SW 1271 (cell line): ENCODE measurements around the gene NKX1-1.
"Not testable (repeated sequence)": the region's sequence is repeated elsewhere in the genome, so short reads cannot be mapped to it uniquely, and the experiment has no call there.

Experiments used
- DNase-seq, 2 experiments: peaks; one replicate each; lab custom pipeline; 2025; lab: John Stamatoyannopoulos, UW

NKX1-1 gene

GRCh38 chr4:1404573-1405253 is 1.5 kb downstream of the NKX1-1 start:
- no peak for DNase-seq

GRCh38 chr4:1403591-1404572 is 2.4 kb downstream of the NKX1-1 start:
- DNase-seq = no peak

- DNase-seq = no peak
Observed at GRCh38 chr4:1403177-1403583, 3.1 kb downstream of the NKX1-1 start.

- DNase-seq = no peak
Observed at GRCh38 chr4:1402516-1403091, 3.6 kb downstream of the NKX1-1 start.

GRCh38 chr4:1402021-1402515 is 4.2 kb downstream of the NKX1-1 start:
- DNase-seq = no peak

- DNase-seq = no peak
Observed at GRCh38 chr4:1401409-1402020, 4.7 kb downstream of the NKX1-1 start.

GRCh38 chr4:1400831-1401408 is 5.3 kb downstream of the NKX1-1 start:
- DNase-seq = no peak

GRCh38 chr4:1400191-1400805 is 5.9 kb downstream of the NKX1-1 start:
- no peak for DNase-seq

GRCh38 chr4:1399508-1400190 is 6.6 kb downstream of the NKX1-1 start:
- no peak for DNase-seq

GRCh38 chr4:1398681-1399507 is 7.3 kb downstream of the NKX1-1 start:
- DNase-seq = no peak

GRCh38 chr4:1396806-1397455 is 9.3 kb downstream of the NKX1-1 start:
- no peak for DNase-seq

- DNase-seq = no peak
Observed at GRCh38 chr4:1395941-1396805, 10.1 kb downstream of the NKX1-1 start.

- DNase-seq = not testable (repeated sequence)
Observed at GRCh38 chr4:1395389-1395820, 10.8 kb downstream of the NKX1-1 start.

GRCh38 chr4:1394554-1395388 is 11.5 kb downstream of the NKX1-1 start:
- not testable (repeated sequence) for DNase-seq

- DNase-seq = no peak
Observed at GRCh38 chr4:1393866-1394265, 12.4 kb downstream of the NKX1-1 start.

GRCh38 chr4:1393363-1393762 is 12.9 kb downstream of the NKX1-1 start:
- not testable (repeated sequence) for DNase-seq
